ENCODE measurements around the gene C2CD4C.

Gene C2CD4C

GRCh38 chr19:374183-374885, 34.6 kb downstream of the C2CD4C start:
- H3K4me3 ChIP-seq (ENCODE audit: low read length) = no peak overlapping the region
- no peak for DNase-seq (ENCODE audit: low read depth)
- TF ChIP-seq CTCF (conservative IDR thresholded peaks at IDR 0.05; ENCODE audit: low read depth, low read length) = no peak

GRCh38 chr19:373391-374182, 35.4 kb downstream of the C2CD4C start:
- no peak overlapping the region for H3K4me3 ChIP-seq (ENCODE audit: low read length)
- TF ChIP-seq CTCF (conservative IDR thresholded peaks at IDR 0.05; ENCODE audit: low read depth, low read length) = no peak
- no peak for DNase-seq (ENCODE audit: low read depth)

GRCh38 chr19:372306-372890, 36.5 kb downstream of the C2CD4C start:
- H3K4me3 ChIP-seq (ENCODE audit: low read length) = no peak overlapping the region
- no peak for DNase-seq (ENCODE audit: low read depth)

GRCh38 chr19:371501-372168, 37.3 kb downstream of the C2CD4C start:
- TF ChIP-seq CTCF (conservative IDR thresholded peaks at IDR 0.05; ENCODE audit: low read depth, low read length) = no peak
- DNase-seq (ENCODE audit: low read depth) = no peak
- H3K4me3 ChIP-seq (ENCODE audit: low read length) = no peak overlapping the region

More at GRCh38 chr19:372306-372890, 36.5 kb downstream of the C2CD4C start:
- no peak for TF ChIP-seq CTCF (conservative IDR thresholded peaks at IDR 0.05; ENCODE audit: low read depth, low read length)

- TF ChIP-seq CTCF (conservative IDR thresholded peaks at IDR 0.05; ENCODE audit: low read depth, low read length) = no peak
- no peak overlapping the region for H3K4me3 ChIP-seq (ENCODE audit: low read length)
- DNase-seq (ENCODE audit: low read depth) = no peak
Observed at GRCh38 chr19:370641-371330, 38.2 kb downstream of the C2CD4C start.

GRCh38 chr19:369876-370275, 39.1 kb downstream of the C2CD4C start:
- no peak overlapping the region for H3K4me3 ChIP-seq (ENCODE audit: low read length)
- no peak for TF ChIP-seq CTCF (conservative IDR thresholded peaks at IDR 0.05; ENCODE audit: low read depth, low read length)
- DNase-seq (ENCODE audit: low read depth) = no peak

Data from retinal pigment epithelial cell (primary cell).